GM20431 (cell line): ENCODE results near the gene LGMN.

ENCODE experiments used
- in situ Hi-C: fragments of 300-500 bp; cut with MseI, MboI; formaldehyde crosslinking; loops from one replicate; pipeline ENCODE4 v1.15.0; 2020; ENCODE audit warnings: low sequenced_read_pairs; ENCODE audit not compliant: unreplicated experiment

Gene LGMN

GRCh38 chr14:92703516-92703915 is 44.9 kb downstream of the LGMN start:
- in situ Hi-C loops: no loop called here

GRCh38 chr14:92702441-92702918 is 45.9 kb downstream of the LGMN start:
- in situ Hi-C loops: no loop called here

GRCh38 chr14:92701826-92702225 is 46.6 kb downstream of the LGMN start:
- in situ Hi-C loops: no loop called here

GRCh38 chr14:92698393-92698792 is 50.0 kb downstream of the LGMN start:
- in situ Hi-C loops: no loop called here

DNA sequence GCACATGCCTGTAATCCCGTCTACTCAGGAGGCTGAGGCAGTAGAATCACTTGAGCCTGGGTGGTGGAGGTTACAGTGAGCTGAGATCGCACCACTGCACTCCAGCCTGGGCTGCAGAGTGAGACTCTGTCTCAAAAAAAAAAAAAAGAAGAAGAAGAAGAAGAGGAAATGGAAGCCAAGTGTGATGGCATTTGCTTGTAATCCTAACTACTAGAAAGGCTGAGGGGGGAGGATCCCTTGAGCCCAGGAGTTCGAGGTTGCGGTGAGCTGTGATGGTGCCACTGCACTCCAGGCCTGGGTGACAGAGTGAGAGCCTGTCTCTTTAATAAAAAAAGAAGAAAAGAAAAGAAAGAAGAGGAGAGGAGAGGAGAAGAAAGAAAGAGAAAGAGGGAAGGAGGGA is 52.1 kb downstream of the LGMN start:
- in situ Hi-C loops: no loop called here

DNA sequence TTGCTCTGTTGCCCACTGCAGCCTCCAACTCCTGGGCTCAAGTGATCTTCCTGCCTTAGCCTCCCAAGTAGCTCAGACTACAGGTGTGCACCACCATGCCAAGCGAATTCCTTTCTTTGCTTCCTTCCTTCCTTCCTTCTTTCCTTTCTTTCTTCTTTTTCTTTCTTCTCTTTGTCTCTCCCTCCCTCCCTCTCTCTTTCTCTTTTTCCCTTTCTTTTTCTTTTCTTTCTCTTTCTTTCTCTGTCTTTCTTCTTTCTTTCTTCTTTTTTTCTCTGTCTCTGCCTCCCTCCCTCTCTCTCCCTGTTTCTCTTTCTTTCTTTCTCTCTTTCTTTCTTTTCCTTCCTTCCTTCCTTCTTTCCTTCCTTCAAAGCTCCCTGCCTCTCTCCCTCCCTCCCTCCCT is 52.9 kb downstream of the LGMN start:
- in situ Hi-C loops: no loop called here

- in situ Hi-C loops: no loop called here
Measured at GRCh38 chr14:92694807-92695206, 53.6 kb downstream of the LGMN start.

DNA sequence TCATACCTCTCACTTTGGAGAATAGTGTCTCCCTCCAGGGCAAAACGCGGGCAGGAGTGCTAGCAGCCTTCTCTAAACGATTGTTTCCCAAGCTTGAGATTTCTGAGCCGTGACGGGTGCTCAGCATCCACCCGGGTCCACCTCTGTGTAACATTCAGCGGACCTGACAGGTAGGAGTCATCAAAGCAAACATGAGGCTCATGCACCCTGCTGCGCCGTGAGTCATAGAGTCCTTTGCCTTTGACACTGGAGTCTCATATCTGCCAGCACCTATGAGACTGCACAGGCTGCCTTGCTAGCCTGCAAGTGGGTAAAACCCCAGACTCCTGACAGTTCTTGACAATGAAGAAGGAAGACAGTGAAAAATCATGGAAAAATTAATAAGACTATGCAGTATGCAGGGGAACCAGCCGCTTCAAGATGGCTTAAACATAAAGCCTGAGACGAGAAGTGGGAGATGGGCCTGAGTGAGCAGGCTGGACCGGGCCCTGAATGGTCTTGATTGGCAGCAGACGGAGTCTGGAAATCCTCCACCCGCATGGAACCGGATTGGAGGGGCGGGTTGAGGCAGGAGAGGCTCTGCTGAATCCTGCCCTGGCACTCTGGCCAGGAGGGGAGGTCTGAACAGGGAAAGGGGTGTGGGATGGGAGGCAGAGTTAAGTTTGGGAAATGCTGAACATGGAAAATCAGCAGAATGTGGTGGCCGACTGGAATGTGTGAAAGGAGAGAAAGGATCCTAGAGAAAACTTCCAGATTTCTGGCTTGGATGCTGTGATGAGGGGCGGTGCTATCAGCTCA is 54.2 kb downstream of the LGMN start:
- in situ Hi-C loops: no loop called here

DNA sequence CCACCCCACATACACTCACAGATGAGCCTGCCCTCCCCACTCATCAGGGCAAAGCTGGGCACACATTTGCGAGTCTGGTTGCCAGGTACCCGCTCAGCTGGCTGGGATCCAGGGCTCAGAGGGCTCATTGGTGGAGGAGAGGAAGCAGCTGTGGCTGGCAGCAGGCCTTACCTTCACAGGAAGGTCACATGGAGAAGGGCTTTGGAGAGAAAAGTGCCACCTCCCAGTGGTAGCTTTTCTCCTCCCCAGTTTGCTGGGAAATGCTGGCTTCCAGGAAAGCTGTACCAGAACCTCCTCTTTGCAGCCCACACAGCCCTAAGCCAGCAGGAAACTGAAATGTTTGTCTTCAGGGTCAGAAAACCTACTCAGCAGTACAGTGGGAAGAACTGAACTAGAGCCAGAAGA is 55.6 kb downstream of the LGMN start:
- in situ Hi-C loops: no loop called here

DNA sequence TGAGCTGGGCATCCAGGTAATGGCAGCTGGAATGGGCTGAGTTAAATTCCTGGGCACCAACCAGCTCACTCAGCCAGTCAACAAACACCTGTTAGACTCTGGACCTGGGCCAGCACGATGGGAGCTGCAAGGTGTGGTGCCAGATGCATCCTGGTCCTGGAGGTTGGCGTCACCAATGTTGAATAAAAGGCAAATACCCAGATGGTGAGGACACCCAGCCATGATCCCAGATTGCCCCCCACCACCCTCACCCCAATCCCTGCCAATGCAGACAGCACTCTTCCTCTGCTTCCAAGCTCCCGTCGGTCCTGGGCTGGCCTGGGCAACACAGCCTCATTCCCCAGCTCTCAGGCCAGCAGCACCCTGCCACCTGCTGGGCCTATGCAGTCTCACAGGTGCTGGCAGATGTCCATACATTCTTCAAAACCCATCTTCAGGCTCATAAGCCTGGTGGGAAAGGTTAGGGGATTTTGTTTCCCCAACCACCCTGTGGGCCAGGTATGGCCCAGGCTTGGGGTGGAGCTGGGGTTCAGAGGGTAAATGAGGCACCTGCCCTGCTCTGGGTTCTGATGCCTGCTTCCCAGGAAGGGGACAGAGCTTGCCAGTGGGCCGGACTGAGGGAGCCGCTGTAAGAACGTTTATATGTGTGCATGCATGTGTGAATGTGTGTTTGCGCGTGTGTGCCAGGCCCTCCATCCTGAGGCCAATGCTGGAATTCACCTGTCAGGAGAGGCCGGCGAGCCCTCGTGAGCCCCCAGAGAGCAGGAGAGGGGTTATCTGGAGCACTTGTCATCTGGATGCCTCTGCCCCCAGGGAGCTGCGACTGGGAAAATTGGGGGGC is 58.0 kb downstream of the LGMN start:
- in situ Hi-C loops: no loop called here

DNA sequence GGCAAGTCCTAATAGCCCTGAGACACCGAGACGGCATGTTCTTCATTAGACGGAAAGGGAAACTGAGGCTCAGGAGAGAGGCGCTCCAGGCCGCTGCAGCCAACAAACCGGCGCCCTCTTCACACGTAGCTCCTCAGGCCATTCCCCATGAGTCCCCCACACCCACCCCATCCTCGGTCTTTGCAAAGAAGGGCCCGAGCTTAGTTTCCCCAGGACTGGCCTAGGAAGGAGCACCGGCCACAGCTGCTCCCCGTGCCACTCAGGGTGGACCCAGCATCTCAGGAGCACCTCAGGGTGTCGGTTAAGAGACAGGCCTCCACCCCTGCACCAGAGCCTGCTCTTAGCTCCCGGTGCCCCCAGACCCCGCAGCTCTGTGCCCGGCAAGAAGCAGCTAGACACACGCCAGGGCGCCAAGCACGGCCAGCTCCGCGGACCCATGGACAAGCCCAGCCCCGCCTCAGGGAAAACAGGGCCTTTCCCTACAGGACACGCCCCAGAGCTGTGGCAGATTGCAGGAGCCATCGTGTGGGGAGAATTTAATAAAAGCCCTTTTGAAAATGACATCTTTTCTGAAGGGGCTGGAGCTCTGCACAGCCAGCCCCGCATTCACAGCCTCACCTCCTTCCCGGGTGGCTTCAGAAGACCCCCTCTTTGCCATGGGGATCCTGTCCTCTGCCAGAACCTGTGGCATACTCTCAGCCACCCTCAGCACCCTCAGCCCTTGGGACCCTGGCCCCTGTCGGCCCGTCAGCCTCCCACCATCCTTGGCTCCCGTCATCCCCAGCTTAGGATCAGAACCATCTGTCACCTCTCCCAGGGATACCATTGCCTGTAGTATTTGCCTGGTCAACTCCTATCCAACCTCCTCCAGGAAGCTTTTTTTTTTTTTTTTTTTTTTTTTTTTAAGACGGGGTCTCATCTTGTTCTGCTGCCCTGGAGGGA is 59.7 kb downstream of the LGMN start:
- in situ Hi-C loops: no loop called here

- in situ Hi-C loops: no loop called here
Measured at GRCh38 chr14:92687681-92688433, 60.6 kb downstream of the LGMN start.

DNA sequence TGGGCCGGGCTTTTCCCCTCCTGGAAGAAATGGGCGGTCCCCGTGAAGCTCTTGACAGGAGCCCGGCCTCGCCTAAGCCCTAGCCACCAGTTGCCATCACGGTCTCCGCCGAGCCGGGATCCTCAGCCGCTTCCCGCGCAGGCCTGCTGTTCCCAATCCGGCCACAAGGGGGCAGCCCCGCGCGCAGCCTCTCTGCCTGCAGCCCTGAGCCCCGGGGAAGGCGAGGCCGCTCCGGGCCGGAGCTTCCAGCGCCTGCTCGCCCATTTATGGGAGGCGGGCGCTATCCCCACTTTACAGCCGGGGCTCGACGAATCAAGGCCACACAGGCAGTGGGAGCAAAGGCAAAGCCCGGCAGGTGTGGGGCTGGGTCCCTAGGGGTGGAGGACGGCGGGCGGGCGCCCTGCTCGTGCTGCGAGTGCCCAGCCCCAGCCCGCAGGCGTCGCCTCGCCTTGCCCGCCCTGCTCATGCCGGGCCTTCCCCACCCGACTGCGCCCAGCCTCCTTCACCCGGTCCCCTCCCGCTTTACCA is 61.5 kb downstream of the LGMN start:
- in situ Hi-C loops: no loop called here

DNA sequence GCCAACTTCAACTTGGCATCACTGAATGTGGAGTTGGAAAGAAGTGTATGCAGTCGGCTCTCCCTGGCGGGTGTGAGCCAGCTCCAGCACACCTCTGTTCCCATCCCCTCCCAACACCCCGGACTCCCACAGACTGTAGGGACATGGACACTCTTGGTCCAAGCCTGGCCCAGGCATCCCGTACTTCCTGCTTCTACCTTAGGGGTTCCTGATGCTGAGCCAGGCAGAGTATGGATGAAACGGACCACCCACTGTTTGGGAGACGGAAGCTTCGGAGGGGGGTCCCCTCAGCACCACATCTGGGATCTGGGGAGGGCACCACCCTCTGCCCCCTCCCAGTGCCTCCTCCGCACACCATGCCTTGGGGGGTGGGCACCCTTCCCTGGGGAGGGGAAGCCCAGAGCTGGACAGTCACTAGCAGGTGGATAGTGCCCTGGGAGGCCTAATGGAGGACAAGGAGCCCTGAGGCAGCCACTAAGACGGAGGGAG is 62.0 kb downstream of the LGMN start:
- in situ Hi-C loops: no loop called here

DNA sequence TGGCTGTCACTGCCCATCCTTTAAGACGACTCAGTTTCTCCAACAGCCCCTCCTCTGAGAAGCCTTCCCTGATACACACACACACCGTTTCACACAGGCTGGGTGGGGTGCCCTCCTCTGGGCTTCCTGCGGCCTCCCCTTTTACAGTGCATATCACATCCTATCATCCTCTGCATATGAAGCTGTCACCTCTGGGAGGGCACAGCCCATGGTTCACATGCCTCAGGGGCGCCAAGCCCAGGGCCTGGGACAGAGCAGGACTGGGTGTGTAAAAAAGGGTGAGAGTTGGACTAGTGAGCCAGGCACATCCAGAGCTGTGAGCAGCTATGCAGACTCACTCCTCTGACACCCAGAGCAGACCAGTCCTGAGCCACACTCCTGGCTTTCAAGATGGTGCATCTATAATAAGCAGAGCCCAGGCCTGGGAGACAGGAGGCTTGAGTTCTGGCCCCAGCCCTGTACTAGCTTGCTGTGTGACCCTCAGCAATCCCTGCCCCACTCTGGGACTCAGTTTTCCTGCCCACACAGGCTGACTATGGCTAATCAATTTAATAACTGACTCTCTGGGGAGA is 62.6 kb downstream of the LGMN start:
- in situ Hi-C loops: no loop called here

- in situ Hi-C loops: no loop called here
Measured at GRCh38 chr14:92684801-92685560, 63.4 kb downstream of the LGMN start.

DNA sequence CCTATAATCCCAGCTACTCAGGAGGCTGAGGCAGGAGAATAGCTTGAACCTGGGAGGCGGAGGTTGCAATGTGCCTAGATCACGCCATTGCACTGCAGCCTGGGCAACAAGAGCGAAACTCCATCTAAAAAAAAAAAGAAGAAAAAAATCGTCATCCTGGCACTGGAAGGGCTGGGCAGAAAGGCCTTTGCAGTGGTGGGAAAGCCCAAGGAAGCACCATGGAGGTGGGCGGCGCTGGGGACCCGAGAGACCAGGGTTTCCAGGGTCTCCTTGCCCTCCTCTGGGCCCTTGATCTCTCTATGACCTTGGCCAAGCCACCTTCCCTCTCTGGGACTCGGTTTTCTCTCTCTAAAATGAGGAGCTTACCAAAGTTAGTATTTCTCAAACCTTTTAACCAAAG is 65.4 kb downstream of the LGMN start:
- in situ Hi-C loops: no loop called here
